Lower lobe of right lung (tissue), 2 donors: Measurements from ENCODE around the gene TAS2R5. TPM values are rescaled to one million over a fixed set of nuclear protein-coding genes. Genes with fewer than 3 reads are reported as not detected.
"Not testable (repeated sequence)": the region's sequence is repeated elsewhere in the genome, so short reads cannot be mapped to it uniquely, and the experiment has no call there.

Source experiments
- ATAC-seq, 2 donors: fragments of 200-7000 bp; cut with Tn5 transposase; one replicate each; pipeline ENCODE4 v1.9.1; 2020 to 2022; ENCODE audit warnings: mild to moderate bottlenecking in 2 of 2, moderate library complexity in 2 of 2
- DNase-seq: peaks from one replicate; pipeline ENCODE4 v3.0.0-alpha.2; 2020
- H3K27ac ChIP-seq: fragments of 200-600 bp; one replicate; pipeline ENCODE4 v1.8.0; 2022
- H3K27me3 ChIP-seq: fragments of 200-600 bp; one replicate; pipeline ENCODE4 v1.8.0; 2022; ENCODE audit warnings: low read depth
- H3K36me3 ChIP-seq: fragments of 200-600 bp; one replicate; pipeline ENCODE4 v1.8.0; 2022; ENCODE audit warnings: mild to moderate bottlenecking
- H3K4me1 ChIP-seq: fragments of 200-600 bp; one replicate; pipeline ENCODE4 v1.8.0; 2022
- H3K4me3 ChIP-seq: fragments of 200-600 bp; one replicate; pipeline ENCODE4 v1.8.0; 2022; ENCODE audit warnings: mild to moderate bottlenecking
- H3K9me3 ChIP-seq: fragments of 200-600 bp; one replicate; pipeline ENCODE4 v1.8.0; 2022
- CTCF ChIP-seq: fragments of 200-600 bp; IDR thresholded peaks from one replicate; pipeline ENCODE4 v1.8.0; 2022; ENCODE audit warnings: antibody characterized with exemption, mild to moderate bottlenecking
- intact Hi-C: fragments of 100-400 bp; cut with DNase I; formaldehyde crosslinking; loops from one replicate; pipeline ENCODE4 v1.11.0; 2022
- total RNA-seq: library from RNA; stranded (reverse); fragmentation: NEBNext Ultra II Directional; extraction: Animal tissue kit (Norgen Biotek cat#: 25700); gene quantifications from one replicate; pipeline ENCODE4 v1.2.1, GENCODE V29; 2021
- donor health status: DM: no; HTN: yes; CAD: no; lungs with severe emphysema.

TAS2R5 gene
- total RNA-seq, 1 donor from 2014 or later: 2.2 TPM

DNA sequence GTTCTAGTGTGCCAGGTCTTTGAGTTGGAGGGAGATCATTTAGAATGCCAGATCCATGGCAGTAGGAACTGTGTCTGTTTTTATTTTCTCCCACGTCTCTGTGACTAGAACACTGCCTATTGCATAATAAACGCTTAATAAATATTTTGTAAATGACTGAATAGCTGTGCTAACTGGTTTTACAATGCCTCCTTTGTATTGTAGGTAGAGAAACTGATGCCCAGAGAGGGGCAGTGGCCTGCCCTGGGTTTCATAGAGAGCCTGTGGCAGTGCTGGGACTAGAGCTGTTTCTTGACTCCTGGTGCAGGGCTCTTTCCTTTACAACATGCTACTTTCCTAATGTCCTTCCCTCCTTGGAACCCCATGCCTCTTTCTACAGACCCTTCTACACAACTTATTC, 2.5 kb downstream of the TAS2R5 start:
- Histone ChIP-seq H3K9me3 (no peaks in the 10 kb centered on the region), H3K4me1 (no peaks in the 10 kb centered on the region), H3K27me3 (no peaks in the 10 kb centered on the region), H3K36me3 (peaks cover 9% of the 10 kb centered on the region), H3K27ac (no peak overlapping the region), H3K4me3 (no peak overlapping the region)
- DNase-seq (no peak), ATAC-seq (no peak)
- TF ChIP-seq CTCF: no peak
- intact Hi-C loops: loop anchor here (10.0 kb wide), 1 partner anchor 62 kb away; no protein-coding TSS in a partner anchor

DNA sequence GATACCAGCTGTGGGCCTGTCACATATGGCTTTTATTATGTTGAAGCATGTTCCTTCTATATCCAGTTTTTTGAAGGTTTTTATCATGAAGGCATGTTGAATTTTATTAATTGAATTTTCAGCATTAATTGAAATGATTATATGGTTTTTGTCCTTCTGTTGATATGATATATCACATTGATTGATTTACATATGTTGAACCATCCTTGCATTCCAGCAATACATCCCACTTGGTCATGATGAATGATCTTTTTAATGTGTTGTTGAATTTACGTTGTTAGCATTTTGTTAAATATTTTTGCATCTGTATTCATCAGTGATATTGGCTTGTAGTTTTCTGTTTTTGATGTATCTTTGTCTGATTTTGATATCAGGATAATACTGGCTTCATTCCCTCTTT, 30.1 kb downstream of the TAS2R5 start:
- DNase-seq (no peak), ATAC-seq (no peak)
- no peak for TF ChIP-seq CTCF
- Histone ChIP-seq H3K27ac (no peak overlapping the region), H3K4me1 (no peaks in the 10 kb centered on the region), H3K9me3 (peaks cover 51% of the 10 kb centered on the region), H3K4me3 (no peak overlapping the region), H3K36me3 (no peaks in the 10 kb centered on the region), H3K27me3 (no peaks in the 10 kb centered on the region)
- intact Hi-C loops: no loop called here

DNA sequence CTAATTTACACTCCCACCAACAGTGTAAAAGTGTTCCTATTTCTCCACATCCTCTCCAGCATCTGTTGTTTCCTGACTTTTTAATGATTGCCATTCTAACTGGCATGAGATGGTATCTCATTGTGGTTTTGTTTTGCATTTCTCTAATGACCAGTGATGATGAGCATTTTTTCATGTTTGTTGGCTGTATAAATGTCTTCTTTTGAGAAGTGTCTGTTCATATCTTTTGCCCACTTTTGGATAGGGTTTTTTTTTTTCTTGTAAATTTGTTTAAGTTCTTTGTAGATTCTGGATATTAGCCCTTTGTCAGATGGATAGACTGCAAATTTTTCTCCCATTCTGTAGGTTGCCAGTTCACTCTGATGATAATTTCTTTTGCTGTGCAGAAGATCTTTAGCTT, 32.4 kb downstream of the TAS2R5 start:
- H3K27ac ChIP-seq, H3K4me3 ChIP-seq, H3K27me3 ChIP-seq, intact Hi-C loops, H3K4me1 ChIP-seq, H3K36me3 ChIP-seq, ATAC-seq, DNase-seq: not testable (repeated sequence)
- H3K9me3 ChIP-seq: peaks cover 51% of the 10 kb centered on the region

- Histone ChIP-seq H3K27me3 (no peaks in the 10 kb centered on the region), H3K9me3 (no peaks in the 10 kb centered on the region), H3K4me1 (no peaks in the 10 kb centered on the region), H3K4me3 (no peak overlapping the region), H3K27ac (no peak overlapping the region), H3K36me3 (no peaks in the 10 kb centered on the region)
- intact Hi-C loops: no loop called here
- ATAC-seq: no peak
- no peak for TF ChIP-seq CTCF
- no peak for DNase-seq
Observed at GRCh38 chr7:141837683-141838082, 47.7 kb downstream of the TAS2R5 start.

DNA sequence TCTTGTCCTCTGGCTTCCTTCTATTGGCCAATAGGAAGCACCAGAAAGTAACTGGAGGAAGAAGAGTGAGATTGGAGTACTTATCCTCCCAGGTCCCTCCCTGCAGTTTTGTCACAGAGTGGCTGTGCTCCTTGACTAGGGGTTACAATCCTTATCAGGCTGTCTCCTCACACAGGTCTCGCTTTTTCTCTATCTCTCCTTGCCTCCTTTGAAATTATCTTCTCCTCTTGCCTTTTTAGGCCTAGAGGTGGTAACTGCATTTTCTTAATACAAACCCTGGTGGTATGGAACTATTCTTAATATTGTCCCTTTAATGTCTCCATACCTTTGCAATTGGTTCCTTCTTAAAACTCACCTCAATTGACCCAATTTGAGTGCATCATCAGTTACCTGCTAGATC, 48.6 kb downstream of the TAS2R5 start:
- Histone ChIP-seq H3K4me1 (no peaks in the 10 kb centered on the region), H3K36me3 (no peaks in the 10 kb centered on the region), H3K9me3 (no peaks in the 10 kb centered on the region), H3K27ac (no peak overlapping the region), H3K27me3 (no peaks in the 10 kb centered on the region), H3K4me3 (no peak overlapping the region)
- TF ChIP-seq CTCF: no peak
- intact Hi-C loops: no loop called here
- no peak for ATAC-seq
- DNase-seq: no peak

GRCh38 chr7:141839256-141839655, 49.2 kb downstream of the TAS2R5 start:
- no peak overlapping the region for H3K4me3 ChIP-seq
- DNase-seq (no peak), ATAC-seq (no peak)
- no peaks in the 10 kb centered on the region for H3K9me3 ChIP-seq
- no peaks in the 10 kb centered on the region for H3K27me3 ChIP-seq
- H3K4me1 ChIP-seq: no peaks in the 10 kb centered on the region
- no peak for TF ChIP-seq CTCF
- H3K36me3 ChIP-seq: no peaks in the 10 kb centered on the region
- intact Hi-C loops: no loop called here
- no peak overlapping the region for H3K27ac ChIP-seq
